HG03432 (cell line): ENCODE measurements around the gene TCF7L2.

Experiments
- ATAC-seq: cut with Tn5 transposase; IDR thresholded peaks from one replicate; pipeline ENCODE4 v1.9.1; 2021; ENCODE audit warnings: mild to moderate bottlenecking, moderate library complexity; ENCODE audit not compliant: unreplicated experiment

Gene TCF7L2

GRCh38 chr10:112990271-112990670, 40.2 kb downstream of the TCF7L2 start:
- ATAC-seq, result no peak

DNA sequence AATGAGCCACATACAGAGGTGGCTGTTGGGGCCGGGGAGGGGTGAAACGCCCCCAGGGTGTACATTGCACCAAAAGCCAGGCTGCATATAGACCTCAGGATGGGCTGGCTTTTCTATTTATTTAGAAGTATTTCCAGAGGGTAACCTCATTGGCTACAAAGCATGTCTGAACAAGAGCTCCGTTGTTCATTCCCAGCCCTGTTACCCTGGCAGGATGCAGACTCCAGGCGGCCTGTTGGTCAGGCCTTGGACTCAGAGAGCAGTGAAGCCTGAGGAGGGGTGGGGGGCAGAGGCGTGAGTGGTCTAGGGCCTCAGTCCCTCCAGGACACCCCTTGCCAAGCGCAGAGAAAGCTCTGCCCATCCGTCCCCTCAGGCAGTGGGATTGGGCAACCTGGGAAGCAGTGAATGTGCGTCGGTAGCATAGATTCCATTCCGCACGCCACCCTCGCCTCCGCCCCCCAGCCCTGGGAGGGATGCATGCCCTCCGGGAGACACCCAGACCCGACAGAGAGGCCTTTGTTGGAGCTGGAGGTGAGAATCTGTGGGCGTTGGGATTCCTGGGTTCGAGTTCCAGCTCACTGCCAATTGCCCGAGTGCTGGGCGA, 41.9 kb downstream of the TCF7L2 start:
- no peak for ATAC-seq

DNA sequence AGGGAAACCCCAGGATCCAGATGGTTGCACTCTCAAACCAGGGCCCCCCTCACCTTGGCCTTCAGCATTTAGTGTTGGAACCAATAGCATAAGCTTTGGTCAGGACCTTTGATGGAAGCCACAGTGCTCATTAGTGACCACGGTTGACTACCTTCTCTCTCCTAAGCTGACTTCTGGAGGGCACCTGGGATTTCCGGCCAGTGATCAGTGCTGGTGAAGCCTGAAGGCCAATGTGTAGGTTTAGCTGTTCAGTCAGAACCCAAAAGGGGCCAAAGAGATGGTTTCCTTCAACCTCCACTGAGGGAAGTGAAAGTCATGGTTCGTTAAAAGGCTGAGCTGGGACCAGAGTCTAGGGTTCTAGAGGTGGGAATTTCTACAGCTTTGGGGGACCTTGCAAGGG, 46.4 kb downstream of the TCF7L2 start:
- ATAC-seq, result no peak

DNA sequence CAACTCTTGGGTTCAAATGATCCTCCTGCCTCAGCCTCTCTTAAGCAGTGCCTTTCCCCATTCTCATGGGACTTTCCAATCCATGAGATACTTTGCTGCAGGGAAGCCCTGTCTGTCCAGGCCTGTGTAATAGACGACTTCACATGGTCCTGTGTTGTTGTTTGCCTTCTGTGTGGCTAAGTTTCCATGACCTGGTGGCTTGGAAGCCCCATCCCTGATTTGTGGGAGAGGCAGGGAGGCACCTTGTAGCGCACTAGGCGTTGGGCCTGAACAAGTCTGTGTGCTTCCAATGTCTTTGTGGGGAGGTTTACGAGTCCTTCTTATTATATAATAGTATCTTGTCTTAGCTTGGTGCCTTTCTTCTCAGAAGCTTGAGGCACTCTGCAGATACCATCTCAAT, 49.1 kb downstream of the TCF7L2 start:
- no peak for ATAC-seq

- ATAC-seq, result no peak
Measured at GRCh38 chr10:113000442-113000841, 50.4 kb downstream of the TCF7L2 start.

GRCh38 chr10:113000876-113001598, 51.0 kb downstream of the TCF7L2 start:
- ATAC-seq, result no peak

DNA sequence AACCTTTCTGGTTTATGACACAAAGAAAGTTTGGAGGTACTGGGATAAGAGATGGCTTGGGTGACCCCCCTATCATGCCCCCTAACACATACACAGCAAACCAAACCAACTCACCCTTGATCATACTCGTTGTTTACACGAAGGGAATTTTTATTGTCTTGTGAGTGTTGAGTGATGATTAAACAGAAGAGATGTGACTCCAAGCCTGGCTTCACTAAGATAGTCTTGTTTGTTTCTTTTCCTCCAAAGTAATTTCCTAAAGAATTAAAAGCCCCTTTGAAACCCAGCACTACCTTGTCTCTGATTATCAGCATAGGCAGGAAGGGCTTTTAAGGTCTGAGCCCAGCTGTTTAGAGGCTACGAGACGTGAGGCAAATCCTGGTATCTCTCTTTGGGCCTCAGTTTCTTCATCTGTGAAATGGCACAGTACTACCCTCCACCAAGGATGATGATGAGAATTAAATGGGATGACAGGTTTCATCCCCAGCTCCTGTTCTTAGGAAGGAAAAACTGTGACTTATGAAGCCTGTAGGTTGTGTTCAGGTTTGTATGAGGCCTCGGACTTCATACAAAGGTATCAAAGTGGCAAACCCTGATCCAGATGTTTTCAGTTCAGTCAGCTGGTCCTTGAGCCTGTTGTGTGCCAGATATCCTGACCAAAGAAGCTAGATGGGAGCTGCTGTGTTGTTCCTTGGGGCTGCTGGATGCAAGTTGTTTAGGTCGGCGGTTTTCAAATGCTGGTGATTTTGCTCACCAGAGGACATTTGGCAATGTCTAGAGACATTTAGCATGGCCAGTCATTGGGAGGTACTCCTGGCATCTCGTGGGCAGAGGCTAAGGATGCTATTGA, 51.8 kb downstream of the TCF7L2 start:
- no peak for ATAC-seq

DNA sequence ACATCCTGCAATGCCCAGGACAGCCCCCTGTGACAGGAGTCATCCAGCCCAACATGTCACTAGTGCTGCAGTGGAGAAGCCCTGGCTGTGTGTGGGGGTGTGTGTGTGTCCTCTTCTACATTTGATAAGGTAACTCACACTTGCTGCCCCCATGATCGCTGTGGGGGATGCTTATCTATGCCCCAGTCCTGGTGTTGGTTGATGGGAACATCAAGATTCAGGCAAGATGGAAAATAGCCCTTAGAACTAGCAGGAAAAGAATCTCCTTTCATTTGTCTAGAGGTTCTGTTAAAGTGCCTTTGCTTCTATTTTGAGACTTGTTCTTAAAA, 52.4 kb downstream of the TCF7L2 start:
- no peak for ATAC-seq

DNA sequence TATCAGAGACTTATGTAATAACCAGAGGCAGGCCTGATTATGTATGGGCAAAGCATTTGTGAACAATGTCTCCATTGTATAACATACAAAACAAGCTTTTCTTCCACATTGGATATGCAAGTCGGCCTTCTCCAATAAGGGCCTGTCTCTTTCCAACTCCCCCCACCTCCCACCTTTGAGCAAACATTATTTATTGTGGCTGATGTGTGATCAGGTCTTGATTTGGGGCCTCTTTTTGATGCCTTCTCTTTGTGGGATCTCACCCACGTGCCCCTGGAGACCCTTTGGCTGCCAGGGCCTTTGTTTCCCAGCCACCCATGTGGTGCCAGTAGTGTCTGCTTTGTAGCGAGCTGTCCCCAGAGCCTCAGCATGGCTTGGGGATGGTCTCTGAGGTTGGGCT, 53.0 kb downstream of the TCF7L2 start:
- ATAC-seq, result no peak

DNA sequence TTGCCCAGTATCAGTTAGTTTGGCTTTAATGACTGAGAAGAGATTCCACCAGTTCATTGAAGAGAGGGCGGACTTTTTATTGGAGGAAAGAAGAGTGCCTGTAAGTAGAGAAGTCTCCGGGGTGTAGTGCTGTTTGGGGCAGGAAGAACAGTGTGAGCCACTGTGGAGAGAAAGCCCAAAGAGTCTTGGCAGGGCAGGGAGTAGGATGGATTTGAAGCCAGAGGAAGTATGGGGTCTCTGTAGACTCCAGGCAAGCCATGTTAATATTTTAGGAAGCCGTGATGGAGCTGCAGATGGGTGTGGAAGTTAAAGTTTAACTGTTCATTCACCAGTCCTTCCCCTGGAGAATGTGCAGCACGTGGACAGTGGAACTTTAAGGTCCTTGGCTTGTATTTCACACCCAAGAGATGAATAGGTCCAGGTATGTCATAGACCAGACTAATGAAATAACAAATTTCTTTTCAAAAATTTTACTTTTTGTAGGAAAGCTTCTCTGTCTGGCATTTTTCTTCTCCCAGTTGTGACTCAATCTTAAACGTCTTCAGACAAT, 54.1 kb downstream of the TCF7L2 start:
- ATAC-seq, result no peak

DNA sequence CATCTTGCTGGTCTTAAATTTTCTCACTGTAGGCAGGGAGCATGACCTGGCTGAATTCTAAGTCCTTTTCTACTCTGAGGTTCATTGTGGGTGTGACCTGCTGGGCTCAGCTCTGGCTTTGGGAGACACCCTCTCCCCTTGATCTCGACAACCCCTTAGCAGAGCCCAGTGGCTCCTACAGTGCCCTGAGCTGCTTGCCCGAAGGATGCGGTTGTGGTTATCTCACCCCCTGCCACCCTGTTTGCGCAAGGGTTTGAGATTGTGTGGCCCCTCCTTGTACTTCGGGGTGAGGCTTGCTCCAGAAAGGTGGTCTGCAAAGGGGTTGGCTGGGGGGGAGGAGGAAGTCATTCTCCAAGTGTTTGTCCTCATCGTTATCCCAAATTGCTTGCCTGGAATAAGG, 55.3 kb downstream of the TCF7L2 start:
- no peak for ATAC-seq

GRCh38 chr10:113006656-113007342, 56.8 kb downstream of the TCF7L2 start:
- no peak for ATAC-seq

DNA sequence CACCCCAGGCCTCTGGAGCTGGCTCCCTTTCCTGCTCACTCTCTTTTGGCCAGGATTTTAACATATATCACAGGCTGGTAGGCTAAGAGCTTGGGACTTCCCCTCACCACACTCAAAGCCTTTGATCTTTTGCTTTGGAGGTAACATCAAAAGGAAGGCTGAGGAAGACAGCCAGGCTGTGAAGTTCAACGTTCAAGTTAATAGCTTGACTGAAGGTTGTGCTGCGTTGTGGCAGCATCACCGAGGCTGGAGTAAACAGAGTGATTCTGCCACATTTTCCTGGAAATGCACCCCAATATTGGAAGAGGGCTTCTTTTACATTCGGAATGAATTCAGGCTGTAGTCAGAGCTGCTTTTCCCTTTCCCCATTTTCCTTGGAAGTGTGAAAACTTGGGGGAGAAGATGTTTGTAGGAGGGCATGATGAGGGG, 57.3 kb downstream of the TCF7L2 start:
- no peak for ATAC-seq

- no peak for ATAC-seq
Measured at GRCh38 chr10:113007821-113008220, 57.8 kb downstream of the TCF7L2 start.

GRCh38 chr10:113011592-113012374, 61.7 kb downstream of the TCF7L2 start:
- ATAC-seq, result no peak

GRCh38 chr10:113015201-113015600, 65.2 kb downstream of the TCF7L2 start:
- no peak for ATAC-seq

- no peak for ATAC-seq
Measured at GRCh38 chr10:113017376-113017775, 67.3 kb downstream of the TCF7L2 start.

DNA sequence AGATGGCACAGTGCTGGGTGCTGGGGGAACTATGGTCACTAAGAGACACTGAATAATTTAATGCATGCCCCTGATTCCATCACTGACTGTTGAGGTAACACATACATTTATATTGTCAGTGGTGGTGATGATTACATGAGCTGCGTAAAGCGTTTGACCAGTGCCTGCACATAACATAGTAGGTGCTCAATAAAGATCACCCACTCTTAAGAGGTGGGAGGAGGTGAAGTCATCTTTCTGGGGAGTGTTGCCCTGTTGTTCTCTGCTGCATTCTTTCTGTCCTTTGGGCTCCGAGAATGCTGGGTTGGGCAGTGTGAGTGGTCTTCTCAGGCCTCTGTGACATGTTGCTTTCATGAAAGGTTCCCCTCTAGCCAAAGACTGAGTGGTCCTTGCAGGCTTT, 68.0 kb downstream of the TCF7L2 start:
- no peak for ATAC-seq

- no peak for ATAC-seq
Measured at GRCh38 chr10:113019096-113019495, 69.0 kb downstream of the TCF7L2 start.

GRCh38 chr10:113019692-113020474, 69.8 kb downstream of the TCF7L2 start:
- no peak for ATAC-seq
